GM12878 (cell line): ENCODE data around the gene POLR3A. TPM values are rescaled to one million over a fixed set of nuclear protein-coding genes. Genes with fewer than 3 reads are reported as not detected.

ENCODE experiments used
- ATAC-seq: fragments of 200-7000 bp; cut with Tn5 transposase; 3 replicates; pipeline ENCODE4 v1.9.1; 2020; ENCODE audit warnings: mild to moderate bottlenecking, moderate library complexity
- BruUV-seq: library from RNA; stranded (reverse); fragments of 400-500 nt; replicated peaks from 2 replicates; lab custom pipeline; 2021; lab: Mats Ljungman, UMichigan
- CTCF ChIA-PET: fragments of 300-600 bp; sonication (Branson Sonifier 250); formaldehyde crosslinking; extraction: SDS; loops from one replicate; lab custom pipeline; 2021; ENCODE audit warnings: inconsistent platforms; lab: Yijun Ruan, JAX
- POLR2A ChIA-PET: fragments of 350-600 bp; formaldehyde crosslinking; extraction: SDS; loops from one replicate; lab custom pipeline; 2021; ENCODE audit warnings: inconsistent platforms; lab: Charles Lee
- RAD21 ChIA-PET: fragments of 300-600 bp; sonication (Branson Sonifier 250); formaldehyde crosslinking; loops from one replicate; lab custom pipeline; 2023; ENCODE audit warnings: antibody characterized with exemption; ENCODE audit not compliant: unreplicated experiment; lab: Charles Lee
- SMC1A ChIA-PET: fragments of 300-600 bp; sonication (Branson Sonifier 250); formaldehyde crosslinking; loops from one replicate; lab custom pipeline; 2023; ENCODE audit not compliant: unreplicated experiment, uncharacterized antibody; lab: Charles Lee
- DNase-seq: peaks from one replicate; pipeline ENCODE4 v3.0.0-alpha.2; 2011; ENCODE audit warnings: low read depth, low spot score
- FAIRE-seq: peaks from 3 replicates; lab custom pipeline; 2011; peaks lifted over from hg19 to GRCh38; lab: Jason Lieb, UNC
- H2AFZ ChIP-seq: 2 replicates; pipeline ENCODE4 v1.6.0; 2011; ENCODE audit warnings: low read depth, low read length, control low read depth; ENCODE audit not compliant: control insufficient read depth
- H3K27ac ChIP-seq: 2 replicates; pipeline ENCODE4 v1.5.1; 2011; ENCODE audit warnings: control low read depth; ENCODE audit not compliant: control insufficient read depth, insufficient read depth
- H3K27me3 ChIP-seq, 2 experiments: replicated peaks in 1 of 2; 2 replicates each; pipeline versions ENCODE4 v1.6.0 to v1.6.1; 2011; ENCODE audit warnings: low read length in 1 of 2; ENCODE audit not compliant: control insufficient read depth in 2 of 2, insufficient read depth in 2 of 2
- H3K36me3 ChIP-seq, 2 experiments: 2 replicates each; pipeline ENCODE4 v1.5.1; 2011; ENCODE audit warnings: low read length in 1 of 2; ENCODE audit not compliant: control insufficient read depth in 2 of 2, insufficient read depth in 2 of 2
- H3K4me1 ChIP-seq: 2 replicates; pipeline ENCODE4 v1.6.1; 2011; ENCODE audit warnings: mild to moderate bottlenecking, low read length, moderate library complexity, mixed read lengths; ENCODE audit not compliant: control insufficient read depth, insufficient read depth
- H3K4me2 ChIP-seq: 2 replicates; pipeline ENCODE4 v1.6.0; 2011; ENCODE audit warnings: control low read depth; ENCODE audit not compliant: control insufficient read depth, insufficient read depth
- H3K4me3 ChIP-seq: fragments of 200-600 bp; sonication (generic); 2 replicates; pipeline ENCODE4 v1.5.1; 2016
- H3K79me2 ChIP-seq: 2 replicates; pipeline ENCODE4 v1.6.0; 2011; ENCODE audit warnings: low read length; ENCODE audit not compliant: control insufficient read depth, insufficient read depth
- H3K9ac ChIP-seq: 2 replicates; pipeline ENCODE4 v1.8.0; 2011; ENCODE audit warnings: low read length, control low read depth, mixed read lengths; ENCODE audit not compliant: control insufficient read depth, insufficient read depth
- H3K9me3 ChIP-seq: replicated peaks from 3 replicates; pipeline ENCODE4 v1.5.1; 2011; ENCODE audit warnings: mild to moderate bottlenecking, low read length; ENCODE audit not compliant: control insufficient read depth, insufficient read depth
- H4K20me1 ChIP-seq: 2 replicates; pipeline ENCODE4 v1.6.0; 2011; ENCODE audit not compliant: control insufficient read depth, insufficient read depth
- CBX5 ChIP-seq: sonication (generic); IDR thresholded peaks from 2 replicates; pipeline ENCODE4 v1.6.1; 2016; ENCODE audit warnings: low read depth, moderate library complexity, mild to moderate bottlenecking, inconsistent platforms
- FOXM1 ChIP-seq: IDR thresholded peaks from 2 replicates; pipeline ENCODE4 v1.6.1; 2012; ENCODE audit warnings: low read depth, mild to moderate bottlenecking, inconsistent platforms, low read length, moderate library complexity
- IKZF1 ChIP-seq: fragments of 450-650 bp; conservative IDR thresholded peaks from 2 replicates; pipeline ENCODE4 v1.6.1; 2017; ENCODE audit warnings: antibody characterized with exemption, mild to moderate bottlenecking
- PAX8 ChIP-seq: fragments of 450-650 bp; IDR thresholded peaks from 2 replicates; pipeline ENCODE4 v1.6.1; 2017; ENCODE audit warnings: mild to moderate bottlenecking, moderate library complexity
- POLR2A ChIP-seq: IDR thresholded peaks from 2 replicates; pipeline ENCODE4 v1.6.1; 2011; ENCODE audit warnings: low read depth, mild to moderate bottlenecking, low read length
- POLR2AphosphoS2 ChIP-seq: IDR thresholded peaks from 2 replicates; pipeline ENCODE4 v1.6.1; 2011; ENCODE audit warnings: low read depth, mild to moderate bottlenecking, low read length, improper control_type of control experiment, moderate library complexity
- POLR2AphosphoS5 ChIP-seq: IDR thresholded peaks from 2 replicates; pipeline ENCODE4 v1.6.1; 2011; ENCODE audit warnings: mild to moderate bottlenecking, low read length, inconsistent platforms
- RAD51 ChIP-seq: fragments of 450-650 bp; IDR thresholded peaks from 2 replicates; pipeline ENCODE4 v1.6.1; 2016; ENCODE audit warnings: moderate library complexity, mild to moderate bottlenecking, inconsistent platforms
- SMAD5 ChIP-seq: IDR thresholded peaks from 2 replicates; pipeline ENCODE4 v1.6.1; 2016; ENCODE audit warnings: antibody characterized with exemption, low read depth
- WGBS: methylation state at CpG from one replicate; pipeline ENCODE4 v1.1.6; 2016; ENCODE audit warnings: low lambda C conversion rate; ENCODE audit not compliant: insufficient replicate concordance, insufficient coverage; ENCODE audit errors: missing lambda C conversion rate; 5-methylcytosine and 5-hydroxymethylcytosine counted together
- in situ Hi-C: fragments of 300-500 bp; cut with MboI; formaldehyde crosslinking; loops from 9 replicates; pipeline ENCODE4 v1.14.3; 2018; ENCODE audit warnings: mixed read lengths
- intact Hi-C: fragments of 100-400 bp; cut with micrococcal nuclease; formaldehyde crosslinking; loops from one replicate; pipeline ENCODE4 v1.14.2; 2022; ENCODE audit not compliant: unreplicated experiment
- polyA plus RNA-seq, 11 experiments: library from polyadenylated mRNA; depleted of rRNA in 4 of 11; unstranded in 6 of 11; stranded (reverse) in 5 of 11; fragments of >200 nt; fragmentation: Nextera tagmentation in 4 of 11; fragmentation: Illumina TruSeq in 1 of 11; extraction: Ambion mirVana in 4 of 11; extraction: Trizol in 1 of 11; gene quantifications; 1 replicate in 1 of 11; 2 replicates in 10 of 11; pipeline versions ENCODE4 v1.2.1 to v1.2.3, GENCODE V29; 2011 to 2016; ENCODE audit warnings: inconsistent platforms in 2 of 11, missing spikeins in 2 of 11, low read depth in 1 of 11
- total RNA-seq, 4 experiments: library from RNA; depleted of rRNA in 3 of 4; stranded (reverse); fragments of >200 nt in 3 of 4; fragmentation: Illumina TruSeq in 1 of 4; extraction: Trizol in 1 of 4; gene quantifications; 2 replicates each; pipeline versions ENCODE4 v1.2.1 to v1.2.3, GENCODE V29; 2013 to 2021

The POLR3A gene
- total and polyA plus RNA-seq, 10 of the 15 experiments (the other 5 are each of a cell fraction or from before 2014, with no cell fraction given) = 5.4 to 20.4 (median 14.4) TPM

- ChIA-PET SMC1A (no interaction called here), RAD21 (no interaction called here), POLR2A (interaction anchor here (1.3 kb wide), 1 partner anchor 7 kb away, joined by 3 read pairs; no protein-coding TSS in a partner anchor), CTCF (interaction anchor here (1.3 to 1.4 kb wide), 2 partner anchors 15 to 261 kb away, joined by 3 read pairs; no protein-coding TSS in a partner anchor)
- Histone ChIP-seq H3K79me2 (peaks cover 38% of the 10 kb centered on the region), H4K20me1 (peaks cover 26% of the 10 kb centered on the region), H3K27ac (no peak overlapping the region), H3K9ac (no peak overlapping the region), H2AFZ (no peak overlapping the region), H3K9me3 (no peaks in the 10 kb centered on the region), H3K4me3 (no peak overlapping the region), H3K4me2 (no peak overlapping the region), H3K36me3 (peaks cover 35 to 48% of the 10 kb centered on the region in 2 experiments), H3K27me3 (no peaks in the 10 kb centered on the region), H3K4me1 (peaks cover 17% of the 10 kb centered on the region)
- no peak for TF ChIP-seq IKZF1
- peak; percentile 76 for TF ChIP-seq POLR2AphosphoS5
- 0 out of 2 replicates have a peak, but pooled peaks have one; percentile 26 for TF ChIP-seq POLR2AphosphoS2
- TF ChIP-seq FOXM1 = peak; percentile 29; the same call in 1 of the 2 replicates
- TF ChIP-seq RAD51 = no peak
- no peak for TF ChIP-seq PAX8
- 0 out of 2 replicates have a peak, but pooled peaks have one; percentile 13 for TF ChIP-seq CBX5
- peak; percentile 57 for TF ChIP-seq POLR2A
- 0 out of 2 replicates have a peak, but pooled peaks have one; percentile 45 for TF ChIP-seq SMAD5
- WGBS = 74% methylated on average over 5 of the region's 5 CpGs
- ATAC-seq (no peak; the same call in 2 of the 3 replicates), FAIRE-seq (no peak), DNase-seq (no peak)
- in situ Hi-C loops (no loop called here), intact Hi-C loops (no loop called here)
- BruUV-seq = TSS peak; percentile 1
These were observed 12.1 kb upstream of the POLR3A start for GRCh38 chr10:78041170-78042057.
